HCT116 (cell line): Measurements from ENCODE around the gene KRT24. TPM values are rescaled to one million over a fixed set of nuclear protein-coding genes. Genes with fewer than 3 reads are reported as not detected.

ENCODE experiments used
- ATAC-seq: fragments of 200-7000 bp; cut with Tn5 transposase; 2 replicates; pipeline ENCODE4 v1.9.1; 2020; ENCODE audit warnings: mild to moderate bottlenecking, moderate library complexity
- BruUV-seq: library from RNA; stranded (reverse); fragments of 400-500 nt; replicated peaks from 2 replicates; lab custom pipeline; 2021; lab: Mats Ljungman, UMichigan
- CTCF ChIA-PET: fragments of 300-600 bp; sonication (Branson Sonifier 250); formaldehyde crosslinking; loops from one replicate; lab custom pipeline; 2021; ENCODE audit warnings: antibody characterized with exemption; lab: Charles Lee
- POLR2A ChIA-PET: fragments of 300-600, 350-600 bp; sonication (Branson Sonifier 250); formaldehyde crosslinking; loops from one replicate; lab custom pipeline; 2021; ENCODE audit warnings: antibody characterized with exemption; lab: Charles Lee
- RAD21 ChIA-PET, 2 experiments: fragments of 300-600 bp; sonication (Branson Sonifier 250); formaldehyde crosslinking; loops; one replicate each; lab custom pipeline; 2023; ENCODE audit warnings: low total read pairs in 2 of 2; ENCODE audit not compliant: uncharacterized antibody in 2 of 2, unreplicated experiment in 2 of 2, low non-redundant PET in 1 of 2; lab: Charles Lee
- DNase-seq: peaks from one replicate; pipeline ENCODE4 v3.0.0-alpha.2; 2010; ENCODE audit warnings: low read depth, low spot score
- H2AFZ ChIP-seq: fragments of 200-600 bp; shearing (Covaris generic), sonication (generic); 2 replicates; pipeline ENCODE4 v1.6.1; 2017; ENCODE audit warnings: low read depth, mixed run types, mixed read lengths, antibody characterized with exemption, low read length; ENCODE audit not compliant: poor library complexity, severe bottlenecking
- H3K27ac ChIP-seq: 2 replicates; pipeline ENCODE4 v1.5.1; 2012; ENCODE audit warnings: low read depth, low read length
- H3K27me3 ChIP-seq: fragments of 200-600 bp; sonication (generic); 2 replicates; pipeline ENCODE4 v1.6.1; 2016; ENCODE audit warnings: mixed run types, low read length, mixed read lengths; ENCODE audit not compliant: insufficient read depth
- H3K36me3 ChIP-seq, 2 experiments: fragments of 200-500 bp in 1 of 2; fragments of 200-600 bp in 1 of 2; sonication (Bioruptor generic) in 1 of 2; sonication (generic) in 1 of 2; 2 replicates each; pipeline versions ENCODE4 v1.5.1 to v1.6.1; 2014 to 2016; ENCODE audit warnings: low read length in 2 of 2, inconsistent platforms in 1 of 2, mixed read lengths in 1 of 2, mixed run types in 1 of 2; ENCODE audit not compliant: insufficient read depth in 2 of 2, control insufficient read depth in 1 of 2
- H3K4me1 ChIP-seq, 2 experiments: fragments of 200-600 bp in 1 of 2; sonication (generic) in 1 of 2; 2 replicates each; pipeline versions ENCODE4 v1.5.1 to v1.6.1; 2012 to 2017; ENCODE audit warnings: low read length in 2 of 2, inconsistent platforms in 1 of 2, mild to moderate bottlenecking in 1 of 2, mixed read lengths in 1 of 2, mixed run types in 1 of 2, moderate library complexity in 1 of 2; ENCODE audit not compliant: insufficient read depth in 2 of 2, control insufficient read depth in 1 of 2
- H3K4me2 ChIP-seq: fragments of 200-600 bp; sonication (generic); 2 replicates; pipeline ENCODE4 v1.6.1; 2017; ENCODE audit warnings: mixed run types, low read length, mixed read lengths
- H3K4me3 ChIP-seq, 2 experiments: fragments of 200-600 bp in 1 of 2; sonication (generic) in 1 of 2; replicated peaks in 1 of 2; 2 replicates each; pipeline ENCODE4 v1.5.1; 2011 to 2016; ENCODE audit warnings: low read length in 2 of 2, control low read depth in 1 of 2, low read depth in 1 of 2, mild to moderate bottlenecking in 1 of 2, mixed read lengths in 1 of 2, mixed run types in 1 of 2
- H3K79me2 ChIP-seq: fragments of 200-600 bp; sonication (generic); 2 replicates; pipeline ENCODE4 v1.6.1; 2017; ENCODE audit warnings: mild to moderate bottlenecking, mixed run types, low read length, moderate library complexity, mixed read lengths; ENCODE audit not compliant: insufficient read depth
- H3K9ac ChIP-seq: fragments of 200-600 bp; sonication (generic); 2 replicates; pipeline ENCODE4 v1.6.1; 2016; ENCODE audit warnings: low read length, mixed read lengths
- H3K9me2 ChIP-seq: fragments of 200-600 bp; sonication (generic), shearing (Covaris generic); 2 replicates; pipeline ENCODE4 v1.6.1; 2017; ENCODE audit warnings: mixed run types, mild to moderate bottlenecking, moderate library complexity; ENCODE audit not compliant: insufficient read depth
- H3K9me3 ChIP-seq, 2 experiments: fragments of 200-500 bp in 1 of 2; fragments of 200-600 bp in 1 of 2; sonication (Bioruptor generic) in 1 of 2; sonication (generic) in 1 of 2; 2 replicates each; pipeline ENCODE4 v1.6.1; 2014 to 2017; ENCODE audit warnings: low read length in 2 of 2, mixed read lengths in 2 of 2, inconsistent platforms in 1 of 2, low read depth in 1 of 2, mild to moderate bottlenecking in 1 of 2, mixed run types in 1 of 2, moderate library complexity in 1 of 2; ENCODE audit not compliant: control insufficient read depth in 1 of 2, insufficient read depth in 1 of 2
- H4K20me1 ChIP-seq: fragments of 200-600 bp; sonication (generic), shearing (Covaris generic); 2 replicates; pipeline ENCODE4 v1.6.1; 2017; ENCODE audit warnings: mixed run types, mild to moderate bottlenecking, moderate library complexity; ENCODE audit not compliant: insufficient read depth
- ATF3 ChIP-seq: IDR thresholded peaks from 2 replicates; pipeline ENCODE4 v1.6.1; 2012
- CBX3 ChIP-seq: IDR thresholded peaks from 2 replicates; pipeline ENCODE4 v1.6.1; 2012; ENCODE audit warnings: low read depth
- CTCF ChIP-seq, 3 experiments: fragments of 200-600 bp in 1 of 3; sonication (generic) in 1 of 3; IDR thresholded peaks in 2 of 3; conservative IDR thresholded peaks in 1 of 3; 2 replicates each; pipeline ENCODE4 v1.5.1; 2012 to 2017; ENCODE audit warnings: low read depth in 2 of 3, low read length in 2 of 3, antibody characterized with exemption in 1 of 3, borderline replicate concordance in 1 of 3, control low read depth in 1 of 3, mild to moderate bottlenecking in 1 of 3, mixed read lengths in 1 of 3, mixed run types in 1 of 3, moderate library complexity in 1 of 3; ENCODE audit not compliant: insufficient read depth in 1 of 3
- EGR1 ChIP-seq: IDR thresholded peaks from 2 replicates; pipeline ENCODE4 v1.6.1; 2012; ENCODE audit warnings: low read depth
- ELF1 ChIP-seq: IDR thresholded peaks from 2 replicates; pipeline ENCODE4 v1.6.1; 2012; ENCODE audit warnings: low read depth, borderline replicate concordance
- FOSL1 ChIP-seq: IDR thresholded peaks from 2 replicates; pipeline ENCODE4 v1.6.1; 2012; ENCODE audit warnings: low read depth
- POLR2A ChIP-seq: IDR thresholded peaks from 2 replicates; pipeline ENCODE4 v1.7.0; 2011; ENCODE audit warnings: borderline replicate concordance; ENCODE audit not compliant: insufficient read depth, insufficient read length; ENCODE audit errors: extremely low read depth
- SP1 ChIP-seq: IDR thresholded peaks from 2 replicates; pipeline ENCODE4 v1.6.1; 2012; ENCODE audit warnings: low read depth
- YY1 ChIP-seq: IDR thresholded peaks from 2 replicates; pipeline ENCODE4 v1.6.1; 2011; ENCODE audit warnings: low read length, low read depth, moderate library complexity, mild to moderate bottlenecking; ENCODE audit not compliant: insufficient replicate concordance; ENCODE audit errors: extremely low read depth
- ZFX ChIP-seq: fragments of 450-650 bp; IDR thresholded peaks from 2 replicates; pipeline ENCODE4 v1.6.1; 2017
- intact Hi-C: fragments of 100-400 bp; cut with micrococcal nuclease; formaldehyde crosslinking; loops from 2 replicates; pipeline ENCODE4 v1.10.0; 2022
- total RNA-seq: library from RNA; stranded (reverse); gene quantifications from one replicate; pipeline ENCODE4 v1.2.1, GENCODE V29; 2021; ENCODE audit not compliant: unreplicated experiment

The KRT24 gene
- total RNA-seq, 1 experiment from 2014 or later: not detected

GRCh38 chr17:40694584-40694983, 9.0 kb downstream of the KRT24 start:
- no TSS peak for BruUV-seq
- ChIA-PET POLR2A (interaction anchor here (0.9 kb wide), 1 partner anchor 11 kb away, joined by 3 read pairs; no protein-coding TSS in a partner anchor), CTCF (no interaction called here), RAD21 (no interaction called here)
- Histone ChIP-seq H2AFZ (no peak overlapping the region), H3K4me3 (no peak overlapping the region), H3K9me2 (no peaks in the 10 kb centered on the region), H3K36me3 (no peaks in the 10 kb centered on the region), H4K20me1 (no peaks in the 10 kb centered on the region), H3K9me3 (no peaks in the 10 kb centered on the region), H3K27me3 (no peaks in the 10 kb centered on the region), H3K4me2 (no peak overlapping the region), H3K9ac (no peak overlapping the region), H3K4me1 (no peaks in the 10 kb centered on the region), H3K27ac (no peak overlapping the region), H3K79me2 (no peaks in the 10 kb centered on the region)
- ATAC-seq (no peak), DNase-seq (no peak)
- intact Hi-C loops: no loop called here
- TF ChIP-seq ATF3 (no peak), EGR1 (no peak), POLR2A (no peak), CBX3 (no peak), YY1 (no peak), ELF1 (no peak), FOSL1 (no peak), CTCF (IDR thresholded peaks at IDR 0.05 in 2 of 3, conservative IDR thresholded peaks at IDR 0.05 in 1 of 3; ENCODE audit: borderline replicate concordance in 1 of 3, insufficient read depth in 1 of 3, low read depth in 2 of 3, low read length in 2 of 3) (no peak), ZFX (no peak), SP1 (no peak)
